Left ventricle myocardium superior (tissue), 1 donor: ENCODE measurements around the gene TSC2. TPM values are rescaled to one million over a fixed set of nuclear protein-coding genes. Genes with fewer than 3 reads are reported as not detected.
"Not testable (repeated sequence)": the region's sequence is repeated elsewhere in the genome, so short reads cannot be mapped to it uniquely, and the experiment has no call there.

ENCODE experiments used
- ATAC-seq: fragments of 200-7000 bp; cut with Tn5 transposase; one replicate; pipeline ENCODE4 v1.9.1; 2020; ENCODE audit warnings: mild to moderate bottlenecking, moderate library complexity
- DNase-seq: peaks from one replicate; pipeline ENCODE4 v3.0.0-alpha.2; 2020
- intact Hi-C: fragments of 100-400 bp; cut with micrococcal nuclease; formaldehyde crosslinking; loops from one replicate; pipeline ENCODE4 v1.11.0; 2022
- total RNA-seq: library from RNA; stranded (reverse); fragmentation: NEBNext Ultra II Directional; extraction: Animal tissue kit (Norgen Biotek cat#: 25700); gene quantifications from one replicate; pipeline ENCODE4 v1.2.1, GENCODE V29; 2021
- donor health status: DM: no; HTN: yes; CAD: no; lungs with severe emphysema.

The TSC2 gene
- total RNA-seq, 1 donor from 2014 or later = 83.0 TPM

DNA sequence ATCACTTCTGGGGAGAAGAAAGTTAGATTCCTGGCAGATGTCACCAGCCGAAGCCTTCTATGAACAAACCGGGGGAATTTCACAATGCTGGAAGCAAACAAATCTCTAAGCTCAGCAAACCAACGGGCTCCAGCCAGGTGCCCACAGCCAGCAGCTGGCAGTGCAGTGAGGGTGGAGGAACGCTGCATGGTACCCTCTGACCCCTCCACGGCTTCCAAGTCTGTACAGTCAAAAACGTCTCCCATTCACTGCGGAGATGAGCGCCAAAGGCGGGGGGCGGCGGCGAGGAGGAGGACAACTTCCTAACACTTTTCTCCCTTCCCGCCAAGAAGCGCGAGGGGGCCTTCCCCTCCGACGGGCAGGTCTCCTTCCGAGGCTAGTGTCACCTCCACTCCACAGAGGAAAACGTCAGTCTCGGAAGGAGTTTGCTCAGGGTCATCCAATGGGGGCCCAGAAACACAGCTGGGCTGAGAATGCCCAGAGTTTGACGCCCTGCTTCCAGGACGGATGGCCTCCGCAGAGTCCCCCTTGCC, 39.1 kb upstream of the TSC2 start:
- ATAC-seq = no peak
- intact Hi-C loops = no loop called here
- DNase-seq = peak; percentile 36

DNA sequence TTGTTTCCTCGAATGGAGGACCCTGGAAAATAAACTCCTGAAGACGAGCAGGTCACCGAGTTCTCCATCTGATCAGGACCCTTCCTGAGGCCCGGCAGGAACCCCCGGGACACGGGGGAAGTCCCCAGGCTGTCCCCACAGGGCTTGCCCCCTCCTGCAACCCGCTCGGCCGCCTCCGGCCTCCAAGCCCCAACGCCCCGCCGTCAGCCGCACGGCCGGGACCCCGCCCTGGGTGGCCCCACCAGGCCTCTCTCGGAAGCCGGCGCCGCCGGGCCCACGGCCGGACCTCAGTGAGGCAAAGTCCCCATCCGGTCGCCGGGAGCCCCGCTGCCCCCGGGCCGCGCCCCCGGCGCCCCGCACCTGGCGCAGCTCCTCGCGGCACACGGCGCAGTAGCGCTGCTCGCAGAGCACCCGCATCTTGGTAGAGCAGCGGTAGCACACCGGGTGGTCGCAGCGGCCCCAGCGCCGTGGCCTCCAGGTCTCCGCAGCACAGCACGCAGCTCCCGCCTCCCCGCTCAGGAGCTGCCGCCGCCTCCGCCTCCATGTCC, 38.5 kb upstream of the TSC2 start:
- peak; percentile 3 for ATAC-seq

DNA sequence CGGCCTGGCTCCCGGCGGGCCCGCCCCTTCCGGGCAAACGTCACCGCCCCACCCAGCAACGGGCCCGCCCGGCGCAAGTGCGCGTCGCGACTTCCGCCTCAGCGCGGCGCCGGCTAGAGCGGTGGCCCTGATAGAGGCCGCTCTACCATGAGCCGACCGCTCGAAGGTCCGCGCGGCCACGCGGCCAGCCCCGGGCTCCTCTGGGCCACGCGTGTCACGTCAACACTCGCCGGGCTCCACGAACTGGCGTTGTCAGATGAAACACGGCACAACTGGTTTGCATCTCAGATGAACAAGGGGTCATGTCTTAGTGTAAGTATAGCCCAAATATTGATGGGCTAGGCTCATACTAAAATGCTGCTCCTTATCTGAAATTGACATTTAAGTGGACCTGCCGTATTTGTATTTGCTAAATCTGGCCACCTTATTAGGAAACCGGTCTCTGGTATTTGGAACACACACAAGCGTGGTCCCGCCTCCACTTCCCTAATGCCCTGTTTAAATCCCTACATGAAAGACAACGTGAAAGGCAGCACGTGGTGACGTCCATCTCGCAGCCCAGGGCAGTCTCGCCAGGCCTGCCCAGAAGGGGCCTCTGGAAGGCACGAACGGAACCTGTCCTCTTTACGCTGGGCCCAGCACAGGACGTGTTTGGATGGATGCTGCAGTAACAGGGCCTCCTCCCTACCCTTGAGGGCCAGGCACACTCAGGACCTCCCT, 37.8 kb upstream of the TSC2 start, which contains the start of gene ZNF598:
Gene ZNF598, minus strand, starts transcription at position 31 of the 720 bp plus-strand sequence.
- ATAC-seq = peak; percentile 96

More for the DNA sequence above, 38.5 kb upstream of the TSC2 start:
- intact Hi-C loops = no loop called here
- peak; percentile 49 for DNase-seq

DNA sequence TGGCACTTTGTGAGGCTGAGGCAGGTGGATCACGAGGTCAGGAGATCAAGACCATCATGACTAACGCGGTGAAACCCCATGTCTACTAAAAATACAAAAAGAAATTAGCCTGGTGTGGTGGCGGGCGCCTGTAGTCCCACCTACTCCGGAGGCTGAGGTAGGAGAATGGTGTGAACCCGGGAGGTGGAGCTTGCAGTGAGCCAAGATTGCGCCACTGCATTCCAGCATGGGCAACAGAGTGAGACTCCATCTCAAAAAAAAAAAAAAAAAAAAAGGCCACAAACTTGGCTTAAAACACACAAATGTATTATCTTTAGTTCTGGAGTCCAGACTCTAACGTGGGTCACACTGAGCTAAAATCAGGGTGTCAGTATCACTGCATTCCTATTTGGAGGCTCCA, 36.1 kb upstream of the TSC2 start:
- ATAC-seq, intact Hi-C loops, DNase-seq: not testable (repeated sequence)

More for the DNA sequence above, 37.8 kb upstream of the TSC2 start, which contains the start of gene ZNF598:
- DNase-seq = peak; percentile 93
- intact Hi-C loops = no loop called here

DNA sequence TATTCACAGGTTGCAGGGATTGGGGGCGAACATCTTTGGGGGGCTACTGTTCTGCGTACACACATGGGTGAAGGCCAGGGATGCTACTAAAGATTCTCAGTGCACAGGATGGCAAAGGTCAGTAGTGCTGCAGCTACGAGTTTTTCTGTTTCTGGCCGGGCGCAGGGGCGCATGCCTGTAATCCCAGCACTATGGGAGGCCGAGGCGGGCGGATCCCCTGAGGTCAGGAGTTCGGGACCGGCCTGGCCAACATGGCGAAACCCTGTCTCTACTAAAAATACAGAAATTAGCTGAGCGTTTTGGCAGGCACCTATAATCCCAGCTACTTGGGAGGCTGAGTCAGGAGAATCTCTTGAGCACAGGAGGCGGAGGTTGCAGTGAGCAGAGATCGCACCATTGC, 34.3 kb upstream of the TSC2 start:
- DNase-seq = no peak
- intact Hi-C loops = no loop called here

DNA sequence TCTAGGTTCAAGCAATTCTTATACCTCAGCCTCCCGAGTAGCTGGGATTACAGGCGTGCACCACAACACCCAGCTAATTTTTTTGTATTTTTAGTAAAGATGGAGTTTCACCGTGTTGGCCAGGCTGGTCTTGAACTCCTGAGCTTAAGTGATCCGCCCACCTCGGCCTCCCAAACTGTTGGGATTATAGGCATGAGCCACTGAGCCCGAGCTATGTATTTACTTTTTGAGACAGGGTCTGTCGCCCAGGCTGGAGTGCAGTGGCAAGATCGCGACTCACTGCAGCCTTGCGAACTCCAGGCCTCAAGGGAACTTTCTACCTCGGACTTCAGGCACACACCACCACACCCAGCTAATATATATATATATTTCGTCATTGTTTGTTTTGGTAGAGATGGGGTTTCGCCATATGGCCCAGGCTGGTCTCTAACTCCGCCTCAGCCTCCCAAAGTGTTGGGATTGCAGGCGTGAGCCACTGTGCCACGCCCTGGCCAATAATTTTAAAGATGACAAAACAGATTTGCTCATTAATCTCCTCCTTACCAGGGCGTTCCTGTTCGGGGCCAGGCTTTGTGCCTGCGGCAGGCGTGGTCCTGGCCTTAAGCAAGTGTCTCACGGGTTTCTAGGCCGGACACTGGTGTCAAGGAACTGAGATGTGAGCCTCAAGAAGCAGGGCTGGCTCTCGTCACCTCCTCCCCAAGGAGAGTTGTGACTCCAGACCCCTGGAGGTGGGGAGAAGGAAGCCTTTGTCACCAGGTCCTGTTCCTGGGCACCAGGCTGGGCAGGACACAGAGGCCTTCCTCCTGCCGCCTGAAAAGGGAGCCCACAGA, 32.5 kb upstream of the TSC2 start:
- DNase-seq = no peak
- intact Hi-C loops = no loop called here
- ATAC-seq = no peak

More for the DNA sequence above, 34.3 kb upstream of the TSC2 start:
- no peak for ATAC-seq

DNA sequence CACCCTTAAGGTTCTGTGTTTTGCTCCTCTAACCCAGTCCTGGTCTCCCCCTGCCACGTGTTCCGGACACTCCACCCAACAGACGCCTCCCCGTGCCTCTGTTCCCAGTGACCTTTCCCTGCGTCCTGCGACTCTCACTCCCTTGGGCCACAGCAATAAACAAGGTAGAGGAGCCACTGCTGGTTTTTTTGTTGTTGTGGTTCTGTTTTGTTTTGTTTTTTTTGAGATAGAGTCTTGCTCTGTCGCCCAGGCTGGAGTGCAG, 31.9 kb upstream of the TSC2 start:
- DNase-seq = no peak
- intact Hi-C loops = no loop called here
- no peak for ATAC-seq

DNA sequence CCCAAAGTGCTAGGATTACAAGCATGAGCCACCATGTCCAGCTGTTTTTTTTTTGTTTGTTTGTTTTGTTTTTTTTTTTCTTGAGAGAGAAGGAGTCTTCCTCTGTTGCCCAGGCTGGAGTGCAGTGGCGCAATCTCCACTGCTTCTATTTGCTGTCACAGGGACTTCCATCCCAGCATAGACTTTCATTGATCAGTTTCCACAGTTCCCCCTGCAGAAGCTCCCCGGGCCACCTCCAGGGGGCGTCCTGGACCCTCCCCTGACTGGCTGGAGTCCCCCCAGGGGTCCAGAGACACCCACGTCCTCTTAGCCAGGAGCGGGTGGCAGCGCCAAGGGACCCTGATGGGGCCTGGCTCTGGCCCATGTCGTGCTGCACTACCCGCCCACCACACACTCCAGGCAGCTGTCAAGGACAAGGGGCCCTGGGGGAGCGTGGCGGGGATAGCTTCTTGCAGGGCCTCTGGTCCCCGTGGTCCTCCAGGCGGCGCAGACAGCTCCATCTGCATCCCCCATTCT, 31.3 kb upstream of the TSC2 start:
- peak; percentile 30 for DNase-seq
- intact Hi-C loops = no loop called here
- ATAC-seq = no peak

DNA sequence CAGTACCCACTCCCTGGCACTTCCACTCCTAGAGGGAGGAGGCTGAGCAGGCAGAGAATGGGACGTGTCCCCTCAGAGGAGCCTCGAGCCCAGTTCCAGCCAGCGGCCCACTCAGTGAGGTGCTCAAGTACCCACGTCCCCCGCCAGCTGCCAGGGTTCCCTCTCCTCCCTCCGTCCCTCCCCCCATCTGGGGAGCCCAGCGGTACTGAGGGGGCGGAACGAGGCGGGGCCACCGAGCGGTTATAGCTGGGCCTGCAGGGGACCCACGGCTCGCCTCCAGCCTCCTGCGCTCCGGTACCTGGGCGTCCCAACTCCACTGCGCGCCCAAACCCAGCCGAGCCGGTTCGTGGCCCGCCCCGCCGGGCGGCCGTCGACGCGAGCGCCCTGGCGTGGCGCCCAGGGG, 28.3 kb upstream of the TSC2 start, which contains the start of gene NPW:
Gene NPW, plus strand, starts transcription at position 268 of the 403 bp plus-strand sequence.
- intact Hi-C loops = no loop called here
- no peak for DNase-seq
- ATAC-seq = no peak

DNA sequence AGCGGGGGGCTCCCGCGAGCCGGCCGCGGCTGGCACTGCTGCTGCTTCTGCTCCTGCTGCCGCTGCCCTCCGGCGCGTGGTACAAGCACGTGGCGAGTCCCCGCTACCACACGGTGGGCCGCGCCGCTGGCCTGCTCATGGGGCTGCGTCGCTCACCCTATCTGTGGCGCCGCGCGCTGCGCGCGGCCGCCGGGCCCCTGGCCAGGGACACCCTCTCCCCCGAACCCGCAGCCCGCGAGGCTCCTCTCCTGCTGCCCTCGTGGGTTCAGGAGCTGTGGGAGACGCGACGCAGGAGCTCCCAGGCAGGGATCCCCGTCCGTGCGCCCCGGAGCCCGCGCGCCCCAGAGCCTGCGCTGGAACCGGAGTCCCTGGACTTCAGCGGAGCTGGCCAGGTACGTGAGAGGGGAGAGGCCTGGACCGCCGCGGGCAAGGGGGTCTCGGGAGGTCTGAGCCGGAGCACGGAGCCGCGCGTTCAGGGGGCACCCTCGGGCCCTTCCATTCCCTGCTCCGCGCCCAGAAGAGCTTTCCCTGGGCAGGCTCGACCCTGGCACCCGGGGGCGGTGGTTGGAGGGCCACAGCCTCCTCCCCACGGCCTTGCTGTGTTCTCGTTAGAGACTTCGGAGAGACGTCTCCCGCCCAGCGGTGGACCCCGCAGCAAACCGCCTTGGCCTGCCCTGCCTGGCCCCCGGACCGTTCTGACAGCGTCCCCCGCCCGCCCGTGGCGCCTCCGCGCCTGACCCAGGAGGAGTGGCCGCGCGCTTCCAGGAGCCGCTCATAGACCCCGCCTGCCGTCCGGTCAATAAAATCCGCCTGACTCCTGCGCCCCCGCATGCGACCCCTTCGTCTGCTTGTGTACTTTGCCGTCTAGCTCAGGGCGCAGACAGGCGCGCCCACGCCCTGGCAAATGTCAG, 27.6 kb upstream of the TSC2 start:
- ATAC-seq (no peak), DNase-seq (no peak)
- intact Hi-C loops = no loop called here

DNA sequence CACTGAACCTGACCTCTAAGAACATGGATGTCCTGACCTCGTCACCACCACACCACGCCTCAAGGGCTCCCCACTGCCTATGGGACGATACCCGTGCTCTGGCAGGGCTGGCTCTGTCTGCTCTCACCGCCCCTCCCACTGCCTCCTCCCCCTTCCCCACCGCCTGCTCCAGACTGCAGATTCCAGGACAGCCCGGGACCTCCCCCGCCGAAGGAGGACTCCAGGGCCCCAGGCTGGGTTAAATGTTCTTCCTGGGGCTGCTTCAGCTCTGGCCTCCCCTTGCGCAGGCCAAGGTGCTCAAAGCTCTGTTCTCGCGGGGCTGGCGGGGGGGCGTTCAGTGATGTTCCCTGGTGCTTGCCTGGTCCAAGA, 25.1 kb upstream of the TSC2 start:
- DNase-seq (no peak), ATAC-seq (peak; percentile 20)
- intact Hi-C loops = no loop called here

DNA sequence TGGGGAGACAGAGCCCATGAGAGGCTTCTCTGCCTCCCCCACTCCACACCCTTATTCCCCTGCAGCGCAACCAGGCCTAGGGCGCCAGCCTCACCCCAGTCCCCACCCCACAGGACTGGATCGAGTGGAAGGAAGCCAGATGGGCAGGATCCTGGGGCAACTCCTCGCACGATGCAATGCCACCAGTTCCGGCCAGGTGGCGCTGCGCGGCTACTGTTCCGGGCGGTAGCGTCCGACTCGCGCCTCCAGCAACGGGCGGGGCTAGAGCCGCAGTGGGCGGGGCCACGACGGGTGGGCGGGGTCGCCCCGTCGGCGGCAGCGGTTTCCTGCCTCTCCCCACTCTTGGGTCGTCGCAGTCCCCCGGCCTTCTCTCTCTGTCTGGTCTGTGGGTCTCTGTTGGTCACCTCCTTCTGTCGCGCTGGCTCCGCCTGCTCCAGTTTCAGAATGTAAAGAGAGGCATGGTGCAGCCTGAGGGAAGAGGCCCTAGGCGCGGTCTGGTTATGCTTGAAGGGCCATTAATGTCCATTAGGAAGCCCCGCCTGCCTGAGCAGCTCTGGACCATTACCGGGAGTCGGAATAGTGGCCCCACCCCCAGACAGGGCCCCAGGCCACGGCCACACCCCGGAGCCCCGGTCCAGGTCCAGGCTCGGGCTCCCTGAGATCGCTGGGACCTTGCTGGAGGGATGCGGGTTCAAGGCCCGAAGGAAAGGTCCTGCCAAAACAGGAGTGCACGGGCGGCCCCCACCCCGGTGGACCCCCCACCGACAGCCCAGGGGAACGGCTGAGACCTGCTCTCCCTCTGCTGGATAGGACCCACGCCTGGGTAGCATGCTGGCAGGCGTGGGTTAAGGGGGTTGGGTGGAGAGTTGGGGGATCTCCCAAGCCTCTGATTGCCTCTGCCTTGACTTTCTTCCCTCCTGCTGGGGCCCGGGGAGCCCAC, 24.4 kb upstream of the TSC2 start:
- DNase-seq (peak; percentile 96), ATAC-seq (peak; percentile 88)
- intact Hi-C loops = no loop called here

DNA sequence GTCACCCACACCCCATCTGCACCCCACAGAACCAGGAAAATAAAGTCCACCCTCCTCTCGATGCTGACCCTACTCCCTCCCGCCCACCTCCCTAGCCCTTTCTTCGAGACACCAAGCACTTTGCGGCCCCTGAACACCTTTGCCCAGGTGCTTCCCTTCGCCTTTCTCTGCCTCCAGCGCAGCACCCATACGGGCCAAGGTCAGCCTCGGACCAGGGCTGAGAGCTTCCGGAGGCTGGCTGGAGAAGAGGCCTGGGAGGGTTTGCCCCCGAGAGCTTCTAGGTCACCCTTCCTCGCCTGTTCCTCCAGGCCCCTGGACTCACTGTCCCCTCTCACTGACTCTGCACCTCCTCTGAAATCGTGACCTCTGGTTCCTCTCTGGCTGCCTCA, 23.8 kb upstream of the TSC2 start:
- ATAC-seq = no peak
- no peak for DNase-seq
- intact Hi-C loops = no loop called here

DNA sequence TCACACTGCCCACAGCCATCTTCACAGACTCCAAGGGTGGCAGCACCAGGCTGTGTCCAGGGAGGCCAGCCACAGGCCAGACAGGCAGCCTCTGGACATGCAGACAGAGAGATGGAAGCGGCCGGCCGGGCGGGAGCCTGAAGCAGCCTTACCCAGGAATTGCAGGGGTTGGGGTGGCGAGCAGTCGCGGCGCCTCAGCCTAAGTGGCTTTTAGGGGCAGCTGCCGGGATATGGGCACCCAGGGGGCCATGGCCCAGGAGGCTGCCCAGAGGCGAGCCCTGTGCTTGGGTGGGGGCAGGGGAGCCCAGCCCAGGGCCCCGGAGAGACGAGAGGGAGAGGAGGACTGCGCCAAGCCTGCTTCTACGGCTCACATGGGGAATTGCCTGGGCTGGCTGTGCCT, 22.5 kb upstream of the TSC2 start:
- DNase-seq = no peak
- intact Hi-C loops = no loop called here
- no peak for ATAC-seq

DNA sequence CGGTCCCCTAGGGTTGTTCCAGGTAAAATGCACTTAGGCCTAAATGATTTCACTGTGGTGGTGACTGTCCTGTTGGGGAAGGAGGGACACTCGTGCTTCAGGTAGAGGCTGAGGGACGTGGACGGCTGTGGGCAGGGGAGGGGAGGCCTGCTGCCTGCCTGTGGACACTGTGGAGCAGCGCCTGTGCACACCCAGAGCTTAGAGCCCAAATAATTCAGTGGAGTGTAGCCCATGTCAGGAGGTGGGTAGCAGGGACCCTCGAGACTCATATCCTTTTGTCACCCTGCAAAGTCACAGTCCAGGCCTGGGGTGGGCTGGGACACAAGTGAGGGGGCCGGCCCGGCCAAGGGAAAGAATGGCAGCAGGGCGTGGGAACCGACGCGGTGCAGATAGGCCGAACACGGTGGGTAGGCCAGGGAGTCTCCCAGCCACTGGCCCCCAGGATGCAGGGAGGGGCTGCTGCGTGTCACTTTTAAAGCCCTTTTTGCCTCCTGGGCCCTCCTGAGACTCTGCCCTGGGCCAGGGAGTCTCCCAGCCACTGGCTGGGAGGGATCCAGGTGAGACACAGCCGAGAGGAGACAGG, 21.8 kb upstream of the TSC2 start:
- ATAC-seq = no peak
- no peak for DNase-seq
- intact Hi-C loops = no loop called here

DNA sequence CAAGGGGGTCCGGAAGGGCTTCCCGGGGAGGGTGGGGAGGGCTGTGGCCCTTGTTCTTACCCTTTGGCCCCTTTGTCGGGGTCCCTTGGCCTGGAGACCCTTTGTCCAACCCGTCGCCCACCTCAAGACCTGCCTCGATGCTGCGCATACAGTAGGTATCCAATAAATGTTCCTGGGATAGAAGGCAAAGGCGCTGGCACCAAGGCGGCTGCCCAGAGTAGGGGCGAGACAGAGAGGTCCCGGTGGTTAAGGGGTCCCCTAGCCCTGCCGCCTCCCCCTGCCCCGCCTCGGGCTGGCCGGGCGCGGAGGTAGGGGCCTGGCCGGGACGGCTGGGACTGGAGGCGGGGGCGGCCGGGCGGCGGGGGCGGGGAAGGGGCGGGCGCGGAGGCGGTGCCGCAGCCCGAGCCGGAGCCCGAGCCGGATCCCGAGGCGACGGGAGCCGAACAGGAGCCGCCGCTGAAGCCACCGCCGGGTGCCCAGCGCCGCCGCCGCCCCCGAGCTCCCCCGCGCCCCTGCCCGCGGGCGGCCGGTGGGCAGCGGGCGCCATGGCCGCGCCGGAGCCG, 21.2 kb upstream of the TSC2 start, which contains the start of gene NHERF2:
Gene NHERF2, plus strand, starts transcription at position 442 of the 563 bp plus-strand sequence. Its CDS starts 104 bp downstream, at position 546.
- DNase-seq = peak; percentile 76
- ATAC-seq = peak; percentile 28
- intact Hi-C loops = no loop called here
